Ectodermal cell (in vitro differentiated cells): Measurements from ENCODE around the gene PLEKHG7.

Experiments used
- H3K27ac ChIP-seq: 2 replicates; pipeline ENCODE4 v1.7.0; 2013; ENCODE audit warnings: mild to moderate bottlenecking, low read depth, low read length; ENCODE audit not compliant: insufficient read depth, poor library complexity, severe bottlenecking
- H3K27me3 ChIP-seq: 2 replicates; pipeline ENCODE4 v1.7.0; 2013; ENCODE audit warnings: mild to moderate bottlenecking, low read length; ENCODE audit not compliant: insufficient read depth, control insufficient read depth, poor library complexity, severe bottlenecking
- H3K36me3 ChIP-seq: one replicate; pipeline ENCODE4 v1.7.0; 2013; ENCODE audit warnings: low read length; ENCODE audit not compliant: control insufficient read depth, insufficient read depth
- H3K4me1 ChIP-seq: one replicate; pipeline ENCODE4 v1.7.0; 2013; ENCODE audit warnings: low read length; ENCODE audit not compliant: control insufficient read depth, insufficient read depth
- H3K4me3 ChIP-seq: 2 replicates; pipeline ENCODE4 v1.7.0; 2013; ENCODE audit warnings: low read depth, low read length, control low read depth; ENCODE audit not compliant: insufficient read depth
- H3K9me3 ChIP-seq: 2 replicates; pipeline ENCODE4 v1.7.0; 2013; ENCODE audit warnings: mild to moderate bottlenecking, low read length, moderate library complexity; ENCODE audit not compliant: control insufficient read depth
- WGBS, 2 experiments: methylation state at CpG; one replicate each; pipeline ENCODE4 v1.1.7; 2013; ENCODE audit warnings: missing lambda C conversion rate in 2 of 2; 5-methylcytosine and 5-hydroxymethylcytosine counted together

Gene PLEKHG7

GRCh38 chr12:92706594-92706993, 3.8 kb downstream of the PLEKHG7 start:
- H3K27me3 ChIP-seq: no peaks in the 10 kb centered on the region
- WGBS, 2 experiments: 92 to 97% methylated on average over 7 of the region's 7 CpGs
- no peaks in the 10 kb centered on the region for H3K36me3 ChIP-seq
- H3K4me1 ChIP-seq: no peaks in the 10 kb centered on the region
- H3K4me3 ChIP-seq: no peak overlapping the region
- no peak overlapping the region for H3K27ac ChIP-seq
- no peaks in the 10 kb centered on the region for H3K9me3 ChIP-seq

- H3K9me3 ChIP-seq: no peaks in the 10 kb centered on the region
- H3K4me1 ChIP-seq: no peaks in the 10 kb centered on the region
- H3K27ac ChIP-seq: no peak overlapping the region
- no peaks in the 10 kb centered on the region for H3K27me3 ChIP-seq
- no peak overlapping the region for H3K4me3 ChIP-seq
- 92 to 100% methylated on average over 1 of the region's 1 CpG for WGBS, 2 experiments
- H3K36me3 ChIP-seq: no peaks in the 10 kb centered on the region
Observed at GRCh38 chr12:92707926-92708325, 5.1 kb downstream of the PLEKHG7 start.

GRCh38 chr12:92715625-92716024, 12.8 kb downstream of the PLEKHG7 start:
- H3K4me3 ChIP-seq: no peak overlapping the region
- H3K27me3 ChIP-seq: no peaks in the 10 kb centered on the region
- H3K27ac ChIP-seq: no peak overlapping the region
- no peaks in the 10 kb centered on the region for H3K9me3 ChIP-seq
- H3K4me1 ChIP-seq: no peaks in the 10 kb centered on the region
- no peaks in the 10 kb centered on the region for H3K36me3 ChIP-seq
- WGBS, 2 experiments: 90 to 93% methylated on average over 1 of the region's 1 CpG

GRCh38 chr12:92717202-92717601, 14.4 kb downstream of the PLEKHG7 start:
- no peaks in the 10 kb centered on the region for H3K9me3 ChIP-seq
- H3K4me1 ChIP-seq: no peaks in the 10 kb centered on the region
- no peaks in the 10 kb centered on the region for H3K36me3 ChIP-seq
- no peak overlapping the region for H3K27ac ChIP-seq
- H3K27me3 ChIP-seq: no peaks in the 10 kb centered on the region
- no peak overlapping the region for H3K4me3 ChIP-seq
- 80 to 91% methylated on average over 2 of the region's 2 CpGs for WGBS, 2 experiments

DNA sequence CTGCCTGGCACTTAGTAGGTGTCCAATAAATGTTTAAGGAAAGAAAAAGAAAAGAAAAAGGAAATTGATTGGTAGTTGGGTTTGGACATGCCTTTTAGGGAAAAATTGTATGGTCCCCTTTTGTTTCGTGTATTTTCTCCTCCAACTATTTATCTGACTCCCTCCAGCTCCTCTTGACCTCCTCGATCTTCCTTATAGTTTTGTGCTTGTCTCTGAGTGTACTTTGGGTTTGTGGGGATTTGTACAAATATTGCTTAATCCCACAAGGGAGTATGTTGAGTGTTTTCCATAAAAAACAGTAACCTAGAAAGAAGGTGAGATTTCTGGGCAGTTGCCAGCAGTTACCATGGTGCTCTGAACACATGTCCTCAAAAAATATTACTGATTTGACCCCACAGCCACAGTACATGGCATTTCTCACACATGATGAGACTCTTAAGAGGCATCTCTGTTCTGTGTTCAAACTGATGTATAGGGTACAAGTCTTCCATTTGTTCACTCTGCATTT, 15.7 kb downstream of the PLEKHG7 start:
- WGBS, 2 experiments: 92% methylated on average over 2 of the region's 2 CpGs; no CpG with 5 or more reads in 1 of the 2 experiments

GRCh38 chr12:92719674-92720073, 16.9 kb downstream of the PLEKHG7 start:
- H3K36me3 ChIP-seq: no peaks in the 10 kb centered on the region
- no peaks in the 10 kb centered on the region for H3K9me3 ChIP-seq
- H3K4me1 ChIP-seq: no peaks in the 10 kb centered on the region
- no peaks in the 10 kb centered on the region for H3K27me3 ChIP-seq
- H3K4me3 ChIP-seq: no peak overlapping the region
- WGBS, 2 experiments: 90 to 92% methylated on average over 5 to 6 of the region's 6 CpGs
- H3K27ac ChIP-seq: no peak overlapping the region

More for the DNA sequence above, 15.7 kb downstream of the PLEKHG7 start:
- no peaks in the 10 kb centered on the region for H3K27me3 ChIP-seq
- H3K9me3 ChIP-seq: no peaks in the 10 kb centered on the region
- no peaks in the 10 kb centered on the region for H3K4me1 ChIP-seq
- H3K36me3 ChIP-seq: no peaks in the 10 kb centered on the region
- no peak overlapping the region for H3K4me3 ChIP-seq
- no peak overlapping the region for H3K27ac ChIP-seq

- Histone ChIP-seq H3K4me3 (no peak overlapping the region), H3K36me3 (no peaks in the 10 kb centered on the region), H3K27ac (no peak overlapping the region), H3K27me3 (no peaks in the 10 kb centered on the region), H3K9me3 (no peaks in the 10 kb centered on the region), H3K4me1 (no peaks in the 10 kb centered on the region)
- 89 to 92% methylated on average over 8 of the region's 8 CpGs for WGBS, 2 experiments
Observed at GRCh38 chr12:92721130-92721529, 18.3 kb downstream of the PLEKHG7 start.

GRCh38 chr12:92721656-92722055, 18.9 kb downstream of the PLEKHG7 start:
- Histone ChIP-seq H3K4me3 (no peak overlapping the region), H3K36me3 (no peaks in the 10 kb centered on the region), H3K4me1 (no peaks in the 10 kb centered on the region), H3K9me3 (no peaks in the 10 kb centered on the region), H3K27me3 (no peaks in the 10 kb centered on the region), H3K27ac (no peak overlapping the region)
- WGBS, 2 experiments: 67 to 100% methylated on average over 1 of the region's 1 CpG

- Histone ChIP-seq H3K9me3 (no peaks in the 10 kb centered on the region), H3K27me3 (no peaks in the 10 kb centered on the region), H3K27ac (no peak overlapping the region), H3K4me3 (no peak overlapping the region), H3K4me1 (no peaks in the 10 kb centered on the region), H3K36me3 (no peaks in the 10 kb centered on the region)
- WGBS, 2 experiments: 94 to 95% methylated on average over 3 of the region's 3 CpGs
Observed at GRCh38 chr12:92722897-92723296, 20.1 kb downstream of the PLEKHG7 start.

GRCh38 chr12:92726850-92727249, 24.1 kb downstream of the PLEKHG7 start:
- no peak overlapping the region for H3K4me3 ChIP-seq
- no peak overlapping the region for H3K27ac ChIP-seq
- 67 to 69% methylated on average over 4 of the region's 4 CpGs for WGBS, 2 experiments
- no peaks in the 10 kb centered on the region for H3K27me3 ChIP-seq
- H3K4me1 ChIP-seq: no peaks in the 10 kb centered on the region
- H3K9me3 ChIP-seq: no peaks in the 10 kb centered on the region
- no peaks in the 10 kb centered on the region for H3K36me3 ChIP-seq

DNA sequence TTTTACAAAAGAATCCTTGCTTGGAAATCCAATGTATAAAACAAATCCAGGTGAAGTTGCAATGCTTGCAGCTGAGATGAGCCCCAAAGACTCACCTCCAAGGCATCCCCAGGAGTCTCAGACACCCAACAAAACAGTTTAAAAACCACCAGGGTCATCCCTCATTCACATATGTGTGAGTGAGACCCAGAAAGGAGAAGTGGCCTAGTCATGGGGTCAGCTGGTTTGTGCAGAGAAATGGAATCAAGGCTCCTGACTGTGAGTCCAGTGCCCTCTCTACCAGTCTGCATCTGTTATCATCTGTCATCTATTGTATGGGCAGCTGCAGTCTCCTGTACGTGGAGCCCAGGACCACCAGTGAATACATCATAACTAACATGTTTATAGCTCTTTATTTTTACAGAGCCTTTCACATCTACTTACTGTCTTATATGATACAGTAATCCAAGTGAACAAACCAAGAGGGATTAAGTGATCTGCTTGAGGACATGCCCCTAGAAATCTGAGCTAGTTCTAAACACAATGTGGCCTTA, 27.1 kb downstream of the PLEKHG7 start:
- Histone ChIP-seq H3K36me3 (no peaks in the 10 kb centered on the region), H3K9me3 (no peaks in the 10 kb centered on the region), H3K27me3 (no peaks in the 10 kb centered on the region), H3K4me3 (no peak overlapping the region), H3K27ac (no peak overlapping the region), H3K4me1 (no peaks in the 10 kb centered on the region)
- WGBS, 2 experiments: 70 to 81% methylated on average over 1 of the region's 1 CpG
